Right renal cortex interstitium (tissue), 3 donors: ENCODE data around the gene HPSE2. TPM values are rescaled to one million over a fixed set of nuclear protein-coding genes. Genes with fewer than 3 reads are reported as not detected.
A peak's percentile ranks its signal among the peaks of the same experiment; 100 is the strongest.

Experiments
- DNase-seq, 3 donors: peaks; one replicate each; pipeline ENCODE4 v3.0.0-alpha.2; 2013; ENCODE audit warnings: low read depth in 3 of 3, low spot score in 2 of 3
- polyA plus RNA-seq, 3 donors: library from polyadenylated mRNA; unstranded; fragments of 120-200 nt; gene quantifications; one replicate each; pipeline ENCODE4 v1.2.1, GENCODE V29; 2013; ENCODE audit not compliant: insufficient read length in 3 of 3

The HPSE2 gene
- polyA plus RNA-seq, 3 donors: 0.78 to 1.7 (median 1.5) TPM

DNA sequence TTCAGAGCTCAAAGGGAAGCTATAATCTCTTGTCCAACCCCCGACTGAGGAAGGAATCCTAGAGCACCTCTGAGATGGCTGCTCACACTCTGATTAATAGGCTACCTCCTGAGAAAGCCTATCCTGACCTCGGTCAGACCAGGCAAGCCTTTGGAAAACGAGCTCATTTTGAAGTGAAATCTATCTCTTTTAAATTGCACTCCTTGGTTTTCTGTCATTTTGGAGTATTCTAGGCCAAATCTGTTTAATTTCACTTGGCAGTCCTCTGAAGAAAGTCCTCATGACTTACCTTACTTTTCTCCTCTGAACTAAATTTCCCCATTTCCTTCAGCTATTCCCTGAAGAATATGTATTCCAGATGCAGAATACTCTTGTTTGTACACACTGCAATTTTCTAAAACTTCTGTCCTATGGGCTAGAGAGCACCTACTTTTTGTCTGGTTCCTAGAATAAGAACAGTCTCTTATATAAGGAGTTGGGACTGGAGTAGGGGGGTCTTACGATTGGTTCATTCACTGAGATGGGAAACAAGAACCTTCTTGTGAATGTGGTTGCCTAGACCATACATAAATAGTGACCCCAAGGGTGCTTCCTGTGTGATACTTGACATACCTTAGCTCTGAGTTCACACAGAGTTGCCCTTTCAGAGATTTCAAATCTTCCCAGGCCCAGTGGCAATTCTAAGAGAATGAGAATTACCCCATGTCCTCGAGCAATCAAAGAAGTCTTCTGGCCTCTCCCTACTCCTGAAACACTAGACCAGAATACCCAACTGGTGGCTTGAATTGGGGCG is 757.0 kb downstream of the HPSE2 start:
- no peak for DNase-seq

GRCh38 chr10:98477861-98478260 is 757.8 kb downstream of the HPSE2 start:
- no peak for DNase-seq

GRCh38 chr10:98474628-98475027 is 761.0 kb downstream of the HPSE2 start:
- no peak for DNase-seq

DNA sequence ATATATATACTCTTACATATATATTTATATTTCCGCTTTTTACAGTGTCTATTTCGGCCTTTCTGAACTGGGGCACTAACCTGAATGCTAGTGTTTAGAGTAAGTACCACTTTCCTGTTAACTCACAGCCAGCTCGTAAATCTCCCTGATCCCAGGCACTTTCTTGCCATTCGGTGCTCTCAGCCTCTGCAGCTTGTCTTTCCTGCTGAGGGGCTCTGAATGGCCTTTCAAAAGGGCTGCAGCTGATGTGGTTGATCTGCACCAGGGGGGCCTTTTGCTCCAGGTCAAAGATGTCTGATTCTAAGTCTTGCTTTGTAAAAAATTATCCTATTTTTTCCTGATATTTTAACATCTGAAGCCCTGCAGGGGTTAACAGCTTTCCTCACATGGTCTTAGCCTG is 763.5 kb downstream of the HPSE2 start:
- no peak for DNase-seq

GRCh38 chr10:98470850-98471249 is 764.8 kb downstream of the HPSE2 start:
- no peak for DNase-seq

DNA sequence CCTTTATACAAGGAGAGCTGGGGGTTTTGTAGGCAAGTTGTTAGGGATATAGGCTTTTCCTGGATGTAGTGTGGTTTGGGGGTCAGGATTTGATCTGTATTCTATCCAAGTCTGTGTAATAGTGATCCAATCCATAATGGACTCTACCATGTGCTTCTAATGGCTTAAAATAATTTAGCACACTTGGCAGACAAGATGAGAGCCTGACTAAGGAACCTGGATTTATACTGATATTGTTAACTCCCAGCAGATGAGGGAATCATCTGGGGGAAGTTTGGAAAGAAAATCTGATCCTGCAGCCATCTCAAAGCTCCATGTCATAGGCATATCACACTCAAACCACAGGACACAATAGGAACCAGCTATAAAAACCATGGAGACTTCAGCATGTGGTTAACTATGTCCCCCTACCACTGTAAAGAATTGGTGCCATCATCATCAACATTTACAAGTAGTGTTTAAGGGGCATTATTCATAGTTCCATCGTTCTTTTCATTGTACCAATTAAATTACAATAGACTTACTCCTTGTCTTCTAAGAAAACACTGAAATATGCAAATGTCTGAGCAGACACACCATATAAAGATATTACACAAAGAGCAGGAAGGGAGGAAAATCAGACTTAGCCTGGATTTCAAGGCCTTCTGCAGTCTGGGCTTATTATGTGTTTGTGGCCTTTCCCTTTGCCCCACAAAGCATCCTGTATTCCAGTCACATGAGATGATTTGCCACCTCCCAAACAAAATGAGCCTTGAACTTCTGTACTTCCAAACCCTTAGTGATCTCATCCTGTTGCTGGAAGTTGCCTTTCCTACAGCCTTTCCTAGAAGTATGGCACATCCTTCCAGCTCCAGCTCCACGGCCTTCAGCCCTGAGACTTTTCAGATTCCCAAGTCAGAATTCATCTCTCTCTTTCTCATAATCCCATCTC is 766.4 kb downstream of the HPSE2 start:
- no peak for DNase-seq

DNA sequence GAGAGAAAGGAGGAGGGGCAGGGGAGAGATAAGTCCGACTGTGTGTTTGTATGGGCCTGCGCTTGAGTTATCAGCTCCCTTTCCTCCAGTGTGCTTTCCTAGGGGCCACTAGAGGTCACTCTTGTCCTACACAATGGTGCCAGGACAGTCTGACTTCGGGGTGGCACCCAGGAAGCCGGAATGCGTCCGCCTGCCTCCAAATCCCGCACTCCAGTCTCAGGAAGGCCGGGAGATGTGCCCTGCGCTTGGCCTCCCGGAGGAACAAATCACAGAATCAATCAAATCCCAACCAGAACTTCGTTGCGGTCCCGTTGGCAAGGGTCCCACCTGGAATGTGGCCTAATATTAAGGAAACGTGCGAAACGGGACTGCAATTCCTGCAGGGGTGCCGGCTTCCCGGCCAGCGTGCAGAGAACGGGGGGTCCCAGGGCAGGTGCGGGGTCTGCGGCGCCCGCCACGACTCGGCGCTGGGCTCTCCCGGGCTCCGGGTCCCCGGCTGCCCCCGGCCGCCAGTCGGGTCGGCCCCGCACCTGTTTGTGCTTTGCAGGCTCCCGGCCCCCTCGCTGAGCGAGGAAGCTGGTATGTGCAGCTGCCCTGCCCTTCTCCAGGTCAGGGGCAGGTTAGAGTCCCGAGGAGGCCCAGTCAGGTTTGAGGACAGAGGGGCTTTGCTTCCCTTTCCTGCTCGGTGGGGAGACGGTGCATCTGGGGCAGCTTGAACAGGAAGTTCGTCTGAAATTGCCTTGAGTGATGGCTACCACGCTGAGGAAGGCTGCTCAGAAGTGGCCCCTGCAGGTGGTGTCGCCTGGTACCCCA is 767.9 kb downstream of the HPSE2 start:
- DNase-seq: peak; percentile 67 to 72 (median 70)

DNA sequence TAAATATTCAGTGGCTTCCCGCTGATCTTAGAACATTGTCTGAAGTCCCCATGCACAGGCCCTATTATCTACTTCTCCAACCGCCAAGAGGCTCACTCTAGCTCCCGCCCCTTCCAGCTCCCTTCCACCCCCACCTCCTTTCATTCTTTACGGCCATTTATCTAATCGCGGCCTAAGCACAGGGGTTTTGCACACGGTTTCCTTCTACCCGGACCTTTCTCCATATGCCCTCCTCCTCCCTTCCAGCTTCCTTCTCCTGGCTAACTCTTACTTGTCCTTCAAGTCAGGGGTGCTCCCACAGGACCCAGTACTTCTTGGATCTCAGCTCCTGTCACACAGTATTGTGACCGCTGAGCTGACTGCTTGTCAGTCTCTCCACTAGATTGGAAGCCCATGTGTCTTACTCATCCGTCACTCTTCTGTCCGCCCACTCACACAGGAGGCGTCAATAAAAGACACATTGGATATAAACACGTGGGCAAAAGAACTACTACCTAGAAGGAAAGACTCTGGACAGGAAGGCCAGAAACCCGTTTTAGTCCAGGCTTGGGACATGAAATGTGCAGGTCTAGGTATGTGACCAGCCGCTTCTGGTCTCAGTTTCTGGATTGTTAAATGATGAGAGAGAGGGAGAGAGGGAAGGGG is 768.7 kb downstream of the HPSE2 start:
- DNase-seq: no peak

DNA sequence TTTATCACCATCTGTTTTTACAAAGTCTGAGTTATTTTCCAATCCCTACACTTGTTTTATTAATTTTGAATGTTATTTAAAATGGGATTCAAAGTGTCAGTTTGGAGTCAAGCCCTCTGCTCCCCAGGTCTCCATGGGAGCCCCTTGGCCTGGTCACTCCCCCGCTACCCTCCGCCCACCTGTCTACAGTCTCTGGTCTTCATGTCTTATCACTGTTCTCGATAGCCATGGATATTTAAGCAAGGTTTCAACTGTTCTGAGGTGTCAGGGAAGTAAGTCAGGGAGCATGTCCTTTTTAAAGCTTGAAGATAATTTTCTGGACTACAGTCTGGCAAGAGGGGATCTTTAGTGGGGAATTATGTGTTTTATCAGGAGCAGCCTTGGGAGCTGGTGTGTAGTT is 769.8 kb downstream of the HPSE2 start:
- DNase-seq: no peak

GRCh38 chr10:98463976-98464754 is 771.5 kb downstream of the HPSE2 start:
- DNase-seq: no peak

GRCh38 chr10:98463016-98463415 is 772.6 kb downstream of the HPSE2 start:
- DNase-seq: no peak

GRCh38 chr10:98461500-98461842 is 774.2 kb downstream of the HPSE2 start:
- no peak for DNase-seq

DNA sequence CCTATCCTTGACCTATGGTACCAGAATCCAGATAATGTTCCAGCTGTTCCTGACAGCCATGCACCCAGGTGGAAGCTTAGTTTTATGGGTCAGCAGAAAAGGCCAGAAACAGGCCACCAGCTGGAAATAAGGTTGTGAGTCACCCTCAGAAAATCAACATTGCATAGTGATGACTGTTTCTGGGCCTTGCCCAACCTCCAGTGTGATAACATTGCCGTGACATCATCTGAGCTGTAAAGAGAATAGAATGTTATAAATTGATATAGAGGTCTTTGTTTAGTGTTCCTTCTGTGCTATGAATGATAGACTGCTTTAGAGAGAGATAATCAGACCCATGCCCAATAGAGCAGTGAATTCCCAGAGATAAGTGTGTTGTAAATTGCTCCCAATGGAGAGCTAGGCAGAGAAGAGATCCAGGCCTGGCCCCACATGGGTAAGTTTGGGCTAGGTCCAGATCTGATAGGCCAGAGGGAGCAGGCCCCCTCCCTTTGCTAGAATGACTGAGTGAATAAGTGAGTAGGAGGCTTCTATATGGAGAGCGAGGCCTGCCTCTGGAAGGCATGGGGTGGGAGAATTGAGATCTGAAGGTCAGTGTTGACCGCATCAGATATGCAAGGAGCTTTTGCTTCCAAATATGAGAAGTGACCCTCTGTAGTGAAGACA is 774.7 kb downstream of the HPSE2 start:
- DNase-seq: no peak

DNA sequence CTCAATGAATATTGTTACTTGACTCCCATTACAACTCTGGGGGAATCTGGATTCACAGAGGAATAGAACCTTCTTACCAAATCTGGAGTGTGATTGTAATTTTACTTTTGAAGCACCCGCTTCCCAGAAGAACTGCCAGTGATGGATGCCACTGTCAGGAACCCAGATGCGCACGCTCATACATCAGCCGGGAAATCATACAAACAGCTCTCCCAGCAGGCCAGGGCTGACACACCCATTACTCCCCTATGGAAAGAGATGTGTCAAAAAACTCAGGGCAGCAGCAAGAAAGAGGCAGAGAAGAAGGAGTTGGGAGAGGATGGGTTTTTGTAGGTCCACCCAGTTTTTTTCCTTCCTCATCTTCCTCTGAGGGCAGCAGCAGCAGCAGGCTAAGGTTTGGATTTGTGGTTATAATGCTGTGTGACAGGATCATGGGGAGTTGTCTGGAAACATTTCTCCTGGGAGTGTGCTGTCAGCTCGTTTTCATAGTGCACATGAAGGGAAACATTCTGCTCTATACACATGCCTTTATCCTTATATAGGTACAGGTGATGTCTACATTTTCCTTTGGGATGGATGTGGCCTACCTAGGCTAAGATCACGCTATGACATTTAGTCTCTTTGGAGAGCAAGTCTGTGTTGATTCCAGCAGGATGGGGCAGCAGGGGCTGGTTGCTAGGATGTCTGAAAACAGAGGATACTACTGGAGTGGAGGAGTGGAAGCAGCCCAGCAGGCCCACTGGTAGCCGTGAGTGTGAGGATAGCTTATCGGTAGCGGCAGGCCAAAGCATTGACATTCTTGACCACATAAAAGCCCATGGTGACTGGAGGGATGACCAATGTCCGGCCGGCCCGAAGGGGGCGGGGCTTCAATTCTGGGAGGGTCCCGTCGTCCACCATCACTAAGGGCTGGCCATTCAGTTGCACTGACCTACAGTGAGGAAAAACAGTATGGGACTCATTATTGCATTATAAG is 776.6 kb downstream of the HPSE2 start:
- DNase-seq: no peak

DNA sequence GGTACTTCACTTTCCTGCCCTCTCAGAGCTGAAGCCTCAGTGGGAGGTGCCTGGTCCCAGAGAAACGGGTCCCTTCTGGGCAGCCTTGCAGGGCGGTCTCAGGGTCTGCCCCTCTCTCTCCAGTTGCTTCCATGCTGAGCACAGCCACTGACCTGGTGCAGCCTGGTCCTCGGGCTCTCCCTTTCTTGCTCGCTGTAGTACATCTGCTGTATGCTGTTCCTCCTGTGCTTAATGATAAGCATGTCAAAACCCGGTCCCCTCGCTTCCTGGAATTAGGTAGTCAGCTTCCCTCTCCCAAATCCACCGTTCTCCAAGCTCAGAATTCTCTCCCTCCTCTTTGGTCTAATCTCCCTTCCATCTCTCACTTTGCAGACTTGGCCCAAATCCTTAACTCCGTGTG is 777.9 kb downstream of the HPSE2 start:
- DNase-seq: no peak

DNA sequence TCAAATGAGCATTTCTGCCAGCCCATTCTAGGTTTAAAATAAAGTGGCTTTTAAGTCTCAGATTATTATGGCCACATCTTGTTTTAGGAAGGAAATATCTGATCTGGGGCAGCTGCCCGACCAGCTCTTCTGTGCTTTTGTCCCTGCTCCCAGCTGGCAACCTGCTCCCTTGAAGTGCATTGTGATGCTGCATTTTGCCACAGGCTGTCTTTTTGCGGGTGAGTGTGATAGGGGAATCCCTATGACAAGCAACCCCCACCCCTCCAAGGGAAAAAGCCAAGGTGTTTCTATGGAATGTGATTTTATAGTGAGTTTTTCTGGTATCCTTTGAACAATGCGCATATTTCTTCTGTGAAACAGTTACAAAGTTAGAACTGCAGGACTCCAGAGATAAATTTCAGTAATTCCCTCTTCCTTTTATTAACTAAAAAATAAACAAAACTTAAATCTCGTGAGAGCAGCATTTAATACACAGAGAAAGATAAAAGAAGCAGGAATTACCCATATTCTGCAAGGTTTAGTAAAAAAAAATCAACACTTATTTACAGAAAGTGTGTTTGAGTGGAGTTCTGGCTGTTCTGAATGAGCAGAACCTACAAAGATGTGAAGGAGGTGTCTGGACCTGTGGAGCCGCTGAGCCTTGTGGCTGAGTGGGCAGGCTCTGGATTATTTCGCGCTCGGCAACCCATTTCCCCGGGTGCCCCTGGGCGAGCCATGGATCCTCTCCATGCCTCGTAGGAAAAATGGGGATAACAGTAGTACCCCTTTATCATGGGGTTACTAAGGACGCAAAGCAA is 778.8 kb downstream of the HPSE2 start:
- DNase-seq: no peak

GRCh38 chr10:98456043-98456570 is 779.5 kb downstream of the HPSE2 start:
- no peak for DNase-seq
